Keratinocyte (primary cell): ENCODE results near the gene PHLPP1. TPM values are rescaled to one million over a fixed set of nuclear protein-coding genes. Genes with fewer than 3 reads are reported as not detected.

Experiments
- DNase-seq: peaks from one replicate; pipeline ENCODE4 v3.0.0-alpha.2; 2011; ENCODE audit warnings: low read depth, missing footprints, low spot score
- FAIRE-seq: peaks from 2 replicates; lab custom pipeline; 2011; peaks lifted over from hg19 to GRCh38; lab: Jason Lieb, UNC
- H2AFZ ChIP-seq: 2 replicates; pipeline ENCODE4 v1.6.0; 2012; ENCODE audit warnings: low read length, control low read depth, inconsistent platforms; ENCODE audit not compliant: control insufficient read depth
- H3K27ac ChIP-seq: 2 replicates; pipeline ENCODE4 v1.5.1; 2011; ENCODE audit warnings: low read length; ENCODE audit not compliant: control insufficient read depth, insufficient read depth
- H3K27me3 ChIP-seq: 3 replicates; pipeline ENCODE4 v1.6.0; 2011; ENCODE audit warnings: low read length; ENCODE audit not compliant: control insufficient read depth, insufficient read depth; ENCODE audit errors: extremely low read depth
- H3K36me3 ChIP-seq, 2 experiments: 2 replicates in 1 of 2; 3 replicates in 1 of 2; pipeline ENCODE4 v1.5.1; 2011; ENCODE audit warnings: low read length in 2 of 2, mild to moderate bottlenecking in 1 of 2; ENCODE audit not compliant: control insufficient read depth in 2 of 2, insufficient read depth in 2 of 2; ENCODE audit errors: extremely low read depth in 1 of 2
- H3K4me1 ChIP-seq: 3 replicates; pipeline ENCODE4 v1.5.1; 2011; ENCODE audit warnings: low read length; ENCODE audit not compliant: control insufficient read depth, insufficient read depth; ENCODE audit errors: extremely low read depth
- H3K4me2 ChIP-seq: 3 replicates; pipeline ENCODE4 v1.6.0; 2011; ENCODE audit warnings: low read depth, low read length; ENCODE audit not compliant: control insufficient read depth, insufficient read depth; ENCODE audit errors: extremely low read depth
- H3K4me3 ChIP-seq, 3 experiments: fragments of 200-600 bp in 1 of 3; sonication (generic) in 1 of 3; 2 replicates in 2 of 3; 3 replicates in 1 of 3; pipeline ENCODE4 v1.5.1; 2011 to 2016; ENCODE audit warnings: low read length in 3 of 3, mild to moderate bottlenecking in 3 of 3, control low read depth in 2 of 3, inconsistent platforms in 1 of 3, low read depth in 1 of 3, mixed read lengths in 1 of 3, mixed run types in 1 of 3, moderate library complexity in 1 of 3; ENCODE audit not compliant: control insufficient read depth in 2 of 3, insufficient read depth in 2 of 3; ENCODE audit errors: extremely low read depth in 1 of 3
- H3K79me2 ChIP-seq: 2 replicates; pipeline ENCODE4 v1.6.0; 2012; ENCODE audit warnings: low read length; ENCODE audit not compliant: control insufficient read depth, insufficient read depth
- H3K9ac ChIP-seq: 3 replicates; pipeline ENCODE4 v1.6.0; 2011; ENCODE audit warnings: low read length; ENCODE audit not compliant: control insufficient read depth, insufficient read depth; ENCODE audit errors: extremely low read depth
- H3K9me1 ChIP-seq: 3 replicates; pipeline ENCODE4 v1.6.0; 2011; ENCODE audit warnings: low read length; ENCODE audit not compliant: control insufficient read depth, insufficient read depth; ENCODE audit errors: extremely low read depth
- H3K9me3 ChIP-seq: 2 replicates; pipeline ENCODE4 v1.5.1; 2012; ENCODE audit warnings: low read depth, low read length; ENCODE audit not compliant: control insufficient read depth
- H4K20me1 ChIP-seq: 3 replicates; pipeline ENCODE4 v1.6.0; 2011; ENCODE audit warnings: low read length; ENCODE audit not compliant: control insufficient read depth, insufficient read depth; ENCODE audit errors: extremely low read depth
- CTCF ChIP-seq, 3 experiments: IDR thresholded peaks in 1 of 3; conservative IDR thresholded peaks in 1 of 3; optimal IDR thresholded peaks in 1 of 3; 2 replicates in 2 of 3; 3 replicates in 1 of 3; pipeline versions ENCODE3 to v1.5.1; 2011; ENCODE audit warnings: low read length in 3 of 3, mild to moderate bottlenecking in 3 of 3, moderate library complexity in 2 of 3, control low read depth in 1 of 3, inconsistent platforms in 1 of 3; ENCODE audit not compliant: insufficient read depth in 2 of 3; ENCODE audit errors: extremely low read depth in 1 of 3
- EZH2 ChIP-seq: IDR thresholded peaks from one replicate; pipeline ENCODE4 v1.6.1; 2012; ENCODE audit warnings: inconsistent platforms, mild to moderate bottlenecking, low read length, moderate library complexity
- dilution Hi-C: fragments of 300-500 bp; cut with MboI; formaldehyde crosslinking; loops from one replicate; pipeline ENCODE4 v1.7.0; 2020; ENCODE audit warnings: low sequenced_read_pairs; ENCODE audit not compliant: extremely low pct_ligation_motif_present
- polyA plus RNA-seq, 5 experiments: library from polyadenylated mRNA; depleted of rRNA in 3 of 5; stranded (reverse) in 3 of 5; stranded (forward) in 1 of 5; unstranded in 1 of 5; fragments of >200 nt; gene quantifications; 1 replicate in 1 of 5; 2 replicates in 3 of 5; 3 replicates in 1 of 5; pipeline versions ENCODE4 v1.2.1 to v1.2.3, GENCODE V29; 2011 to 2012; ENCODE audit warnings: missing spikeins in 2 of 5, low read depth in 1 of 5, low replicate concordance in 1 of 5

The PHLPP1 gene
- polyA plus RNA-seq, 1 donor (not counting 4 experiments of a cell fraction or from before 2014, with no cell fraction given): 8.4 TPM

DNA sequence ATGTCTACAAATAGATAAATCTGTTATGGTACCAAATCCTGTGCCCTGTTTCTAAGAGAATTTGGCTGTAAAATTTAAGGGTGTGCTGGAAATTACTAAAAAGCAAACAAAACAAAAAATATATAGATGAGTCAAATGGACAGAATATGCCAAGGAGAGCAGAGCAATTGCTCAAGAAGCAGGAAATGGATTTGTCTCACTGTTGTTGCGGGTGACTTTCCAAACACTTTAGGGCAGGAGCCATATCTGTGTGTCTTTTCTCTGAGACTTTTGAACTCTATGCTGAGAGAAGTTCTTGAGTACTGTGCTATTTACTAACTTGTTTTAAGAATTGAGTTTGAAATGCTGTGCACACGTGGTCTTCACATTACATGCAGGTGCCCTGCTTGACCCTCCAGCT lies 221.7 kb downstream of the PHLPP1 start:
- Histone ChIP-seq H3K9ac (no peak overlapping the region), H3K4me1 (no peaks in the 10 kb centered on the region), H3K4me2 (no peak overlapping the region), H4K20me1 (no peaks in the 10 kb centered on the region), H3K9me3 (no peaks in the 10 kb centered on the region), H3K4me3 (no peak overlapping the region), H3K36me3 (no peaks in the 10 kb centered on the region), H3K79me2 (no peaks in the 10 kb centered on the region), H2AFZ (no peak overlapping the region), H3K27ac (no peak overlapping the region), H3K9me1 (no peaks in the 10 kb centered on the region), H3K27me3 (no peaks in the 10 kb centered on the region)
- dilution Hi-C loops: no loop called here
- no peak for TF ChIP-seq EZH2
- no peak for TF ChIP-seq CTCF (optimal IDR thresholded peaks at IDR 0.05 in 1 of 3, IDR thresholded peaks at IDR 0.05 in 1 of 3, conservative IDR thresholded peaks at IDR 0.05 in 1 of 3; ENCODE audit: extremely low read depth in 1 of 3, insufficient read depth in 2 of 3, low read length in 3 of 3)
- DNase-seq (no peak), FAIRE-seq (no peak)

GRCh38 chr18:62938006-62938405 lies 222.7 kb downstream of the PHLPP1 start:
- Histone ChIP-seq H3K9me1 (no peaks in the 10 kb centered on the region), H3K4me3 (no peak overlapping the region), H3K36me3 (no peaks in the 10 kb centered on the region), H2AFZ (no peak overlapping the region), H3K27me3 (no peaks in the 10 kb centered on the region), H3K4me2 (no peak overlapping the region), H4K20me1 (no peaks in the 10 kb centered on the region), H3K27ac (no peak overlapping the region), H3K4me1 (peaks cover 8% of the 10 kb centered on the region), H3K79me2 (no peaks in the 10 kb centered on the region), H3K9me3 (no peaks in the 10 kb centered on the region), H3K9ac (no peak overlapping the region)
- FAIRE-seq: no peak
- no peak for TF ChIP-seq EZH2
- TF ChIP-seq CTCF (optimal IDR thresholded peaks at IDR 0.05 in 1 of 3, IDR thresholded peaks at IDR 0.05 in 1 of 3, conservative IDR thresholded peaks at IDR 0.05 in 1 of 3; ENCODE audit: extremely low read depth in 1 of 3, insufficient read depth in 2 of 3, low read length in 3 of 3): no peak
- DNase-seq: no peak
- dilution Hi-C loops: no loop called here
